HG02642 (cell line): ENCODE results near the gene HOXB1.

ENCODE experiments used
- ATAC-seq: cut with Tn5 transposase; IDR thresholded peaks from one replicate; pipeline ENCODE4 v1.9.1; 2021; ENCODE audit warnings: mild to moderate bottlenecking; ENCODE audit not compliant: unreplicated experiment, poor library complexity

Gene HOXB1

DNA sequence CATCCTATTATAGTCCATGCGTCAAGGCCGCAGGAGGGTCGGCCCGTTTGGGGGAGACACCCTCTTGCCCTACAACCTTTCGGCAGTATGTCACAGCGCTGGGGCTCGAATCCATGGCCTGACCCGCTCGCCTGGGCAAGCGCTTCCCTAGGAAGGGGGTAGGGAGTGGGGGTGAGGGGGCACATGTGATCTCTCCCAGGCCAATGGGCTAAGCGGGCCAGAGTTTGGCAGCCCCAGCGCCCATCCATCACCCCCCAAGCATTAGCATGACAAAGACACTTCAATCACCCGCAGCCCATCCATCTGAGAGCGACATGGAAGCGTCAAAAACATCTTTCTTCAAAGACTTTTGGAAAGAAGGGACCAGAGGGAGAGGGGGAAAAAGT lies at the start of gene HOXB1:
Gene HOXB1, minus strand, starts transcription at position 125 of the 386 bp plus-strand sequence. Its CDS starts 107 bp downstream, at position 18.
- ATAC-seq: no peak

- no peak for ATAC-seq
Measured at GRCh38 chr17:48579760-48580554, 49.1 kb upstream of the HOXB1 start.

DNA sequence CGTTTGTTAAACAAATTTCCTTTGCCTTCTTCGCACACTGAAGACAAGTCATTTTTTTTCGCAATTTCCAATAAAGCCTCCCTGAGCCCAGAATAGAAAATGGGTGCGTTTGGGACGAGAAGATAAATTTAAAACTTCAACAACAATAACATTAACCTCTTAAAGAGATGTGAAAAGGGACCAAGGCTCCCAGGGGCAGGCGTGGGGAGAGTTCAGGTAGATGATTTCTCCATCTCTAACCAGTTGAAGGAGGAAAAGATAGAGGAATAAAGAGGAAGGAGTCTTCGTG lies 48.6 kb upstream of the HOXB1 start:
- no peak for ATAC-seq

DNA sequence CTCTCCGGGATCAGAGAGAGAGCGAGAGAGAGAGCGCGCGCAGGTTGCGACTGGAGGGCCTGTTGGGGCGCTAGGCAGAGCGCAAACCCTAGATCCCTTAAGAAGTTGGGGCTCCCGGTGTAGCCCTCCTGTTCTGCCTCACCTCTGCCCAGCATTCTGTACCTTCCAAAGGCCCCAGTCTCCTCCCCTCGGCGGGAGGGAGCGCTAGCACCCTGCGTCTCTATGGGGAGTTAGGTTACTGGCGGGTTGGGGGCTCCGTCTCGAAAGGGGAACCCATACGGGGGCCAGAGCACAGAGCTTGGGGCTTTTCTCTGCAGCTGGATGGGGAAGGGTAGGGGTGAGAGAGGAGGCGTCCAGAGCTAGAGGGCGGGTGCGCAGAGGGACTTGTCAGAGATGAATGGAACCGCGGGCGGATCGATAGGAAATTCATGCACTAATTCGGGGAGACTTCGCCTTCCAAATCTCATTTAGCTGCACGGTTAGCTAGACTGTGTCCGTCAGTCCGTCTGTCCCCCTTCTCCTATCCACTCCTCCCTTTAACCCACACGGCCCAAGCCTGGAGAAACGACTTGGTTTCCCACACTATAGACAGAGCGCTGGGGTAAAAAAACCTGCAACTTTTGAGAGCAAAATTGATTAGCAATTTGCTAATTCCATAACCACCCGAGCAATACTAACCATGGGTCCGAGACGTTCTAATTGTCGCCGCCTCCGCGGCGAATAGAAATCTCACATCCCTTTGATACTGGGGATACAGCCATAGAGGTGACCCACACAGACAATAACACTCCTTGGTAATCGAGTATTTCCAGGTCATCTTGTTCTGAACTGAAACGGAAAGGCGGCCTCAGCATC lies 48.0 kb upstream of the HOXB1 start:
- ATAC-seq: peak; percentile 44

DNA sequence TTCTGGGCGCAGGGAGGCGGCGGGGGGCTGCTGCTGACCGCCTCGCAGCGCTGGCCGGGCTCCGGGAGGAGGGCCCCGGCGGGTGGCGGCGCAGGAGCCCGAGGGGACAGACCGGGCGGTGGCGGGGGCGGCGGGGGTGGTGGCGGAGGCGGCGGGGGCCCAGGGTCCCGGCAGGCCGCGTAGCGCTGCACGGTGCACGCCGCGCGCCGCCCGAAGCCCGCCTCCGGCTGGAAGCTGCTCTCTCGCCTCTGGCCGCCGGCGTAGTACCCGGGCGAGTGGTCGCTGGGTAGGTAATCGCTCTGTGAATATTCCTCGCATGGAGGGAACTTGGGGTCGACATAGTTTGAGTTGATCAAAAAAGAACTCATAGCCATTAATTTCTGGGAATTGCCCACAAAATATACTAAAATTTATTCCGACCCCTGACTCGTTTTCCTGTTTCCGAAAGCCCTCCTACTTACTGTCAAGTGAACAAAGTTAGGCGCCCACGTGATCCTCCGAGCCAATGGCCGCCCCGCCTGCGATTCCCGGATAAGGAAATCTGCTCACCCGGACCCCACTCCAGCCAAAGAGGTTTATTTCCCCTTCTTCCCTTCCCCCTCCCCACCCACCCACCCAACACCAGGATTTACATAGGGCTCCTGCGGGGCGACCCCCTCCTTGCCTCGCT lies 47.3 kb upstream of the HOXB1 start, which contains the start of gene HOXB4:
Gene HOXB4, minus strand, starts transcription at position 405 of the 670 bp plus-strand sequence. Its CDS starts 31 bp downstream, at position 374.
- peak; percentile 58 for ATAC-seq

GRCh38 chr17:48577330-48577945 lies 46.6 kb upstream of the HOXB1 start:
- ATAC-seq: peak; percentile 5

DNA sequence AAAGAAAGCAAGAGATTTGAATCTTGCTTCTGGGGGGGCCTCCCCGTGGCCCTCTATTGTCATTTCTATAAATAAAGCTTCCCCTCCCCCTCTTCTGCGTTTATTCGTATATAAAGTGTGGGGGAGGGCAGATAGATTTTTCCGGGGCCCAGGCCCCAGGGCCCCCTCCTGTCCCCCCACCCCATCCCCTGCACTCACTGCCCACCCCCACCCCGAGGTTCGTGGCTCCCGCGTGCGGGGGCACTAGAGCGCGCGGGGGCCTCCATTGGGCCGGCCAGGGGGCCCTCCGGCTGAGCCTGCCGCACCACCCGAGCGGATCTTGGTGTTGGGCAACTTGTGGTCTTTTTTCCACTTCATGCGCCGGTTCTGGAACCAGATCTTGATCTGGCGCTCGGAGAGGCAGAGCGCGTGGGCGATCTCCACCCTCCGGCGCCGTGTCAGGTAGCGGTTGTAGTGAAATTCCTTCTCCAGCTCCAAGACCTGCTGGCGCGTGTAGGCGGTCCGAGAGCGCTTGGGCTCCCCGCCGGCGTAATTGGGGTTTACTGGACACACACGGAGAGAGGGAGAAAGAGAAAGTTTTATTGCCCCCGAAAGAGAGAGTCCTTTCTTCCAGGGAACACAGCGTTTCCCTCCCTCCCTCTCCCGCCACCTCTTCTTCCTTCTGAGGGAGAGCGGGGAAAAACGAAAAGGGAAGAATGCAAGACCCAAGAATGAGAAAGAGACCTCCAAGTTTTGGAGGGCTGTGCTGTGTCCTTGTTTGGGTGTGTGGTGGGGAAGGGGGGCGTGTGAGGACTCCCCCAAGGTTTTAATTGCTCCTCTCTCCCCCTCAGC lies 45.9 kb upstream of the HOXB1 start:
- ATAC-seq: no peak

DNA sequence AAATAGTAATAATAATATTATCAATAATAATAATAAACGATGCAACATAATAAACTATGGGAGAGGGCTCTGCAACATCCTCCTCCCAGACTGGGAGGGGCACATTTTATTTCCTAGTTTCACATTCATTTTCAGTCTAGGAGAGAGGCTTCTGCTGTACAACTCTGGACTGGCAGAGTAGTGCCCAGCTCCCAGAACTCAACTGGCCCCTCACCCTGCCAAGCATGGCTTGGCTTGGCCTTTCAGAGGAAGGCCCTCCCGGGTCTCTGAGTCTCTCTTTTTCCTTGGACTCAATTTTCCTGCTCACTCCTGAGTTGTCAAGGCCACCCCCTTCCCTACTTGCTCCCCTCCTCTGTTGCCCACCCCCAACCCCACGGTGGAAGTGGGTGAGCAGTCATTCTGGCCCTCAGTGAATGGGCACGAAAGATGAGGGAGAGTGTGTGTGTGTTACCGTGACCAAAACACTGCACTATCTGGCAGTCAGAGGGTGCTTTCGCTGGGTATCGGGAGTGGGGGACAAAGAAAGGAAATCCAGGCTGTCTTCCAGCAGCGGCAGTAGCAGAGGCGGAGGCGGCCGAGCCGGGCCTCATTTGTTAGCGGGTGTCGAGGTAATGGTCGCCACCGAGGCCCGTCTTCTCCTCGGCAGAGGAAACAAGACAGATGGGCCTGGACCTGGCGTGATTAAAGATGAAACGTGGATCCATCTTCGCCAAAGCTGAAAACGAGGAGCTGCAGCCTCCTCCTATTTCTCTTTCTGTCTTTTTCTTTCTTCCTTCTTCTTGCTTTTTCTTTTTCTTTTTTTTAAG lies 45.1 kb upstream of the HOXB1 start:
- ATAC-seq: no peak

GRCh38 chr17:48575066-48575582 lies 44.3 kb upstream of the HOXB1 start:
- ATAC-seq: no peak

DNA sequence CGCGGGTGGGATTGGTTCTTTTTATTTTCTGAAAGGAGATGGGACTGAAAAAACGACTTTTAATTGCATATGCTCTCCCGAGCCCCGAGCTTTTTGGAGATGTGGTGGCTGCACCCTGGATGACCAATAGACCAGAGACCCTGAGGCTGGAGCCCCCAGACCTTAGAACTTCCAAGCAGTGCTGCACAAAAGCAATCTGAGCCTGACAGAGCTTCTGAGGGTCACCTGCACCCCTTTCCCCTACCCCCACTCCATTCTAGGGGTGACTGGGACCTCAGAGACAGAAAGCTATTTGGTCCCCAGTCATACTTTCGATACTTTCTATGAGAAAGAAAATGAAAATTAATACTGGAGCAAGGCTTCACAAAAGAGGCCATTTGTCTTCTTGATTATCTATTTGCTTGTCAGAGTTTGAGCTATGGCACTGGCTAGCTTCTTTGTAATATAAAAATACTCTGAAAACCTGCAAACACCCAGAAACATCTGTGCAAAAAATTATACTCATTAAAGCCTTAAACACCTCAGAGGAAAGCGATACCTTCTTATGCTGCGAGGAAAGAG lies 43.8 kb upstream of the HOXB1 start:
- ATAC-seq: no peak

- no peak for ATAC-seq
Measured at GRCh38 chr17:48571826-48572417, 41.1 kb upstream of the HOXB1 start.

DNA sequence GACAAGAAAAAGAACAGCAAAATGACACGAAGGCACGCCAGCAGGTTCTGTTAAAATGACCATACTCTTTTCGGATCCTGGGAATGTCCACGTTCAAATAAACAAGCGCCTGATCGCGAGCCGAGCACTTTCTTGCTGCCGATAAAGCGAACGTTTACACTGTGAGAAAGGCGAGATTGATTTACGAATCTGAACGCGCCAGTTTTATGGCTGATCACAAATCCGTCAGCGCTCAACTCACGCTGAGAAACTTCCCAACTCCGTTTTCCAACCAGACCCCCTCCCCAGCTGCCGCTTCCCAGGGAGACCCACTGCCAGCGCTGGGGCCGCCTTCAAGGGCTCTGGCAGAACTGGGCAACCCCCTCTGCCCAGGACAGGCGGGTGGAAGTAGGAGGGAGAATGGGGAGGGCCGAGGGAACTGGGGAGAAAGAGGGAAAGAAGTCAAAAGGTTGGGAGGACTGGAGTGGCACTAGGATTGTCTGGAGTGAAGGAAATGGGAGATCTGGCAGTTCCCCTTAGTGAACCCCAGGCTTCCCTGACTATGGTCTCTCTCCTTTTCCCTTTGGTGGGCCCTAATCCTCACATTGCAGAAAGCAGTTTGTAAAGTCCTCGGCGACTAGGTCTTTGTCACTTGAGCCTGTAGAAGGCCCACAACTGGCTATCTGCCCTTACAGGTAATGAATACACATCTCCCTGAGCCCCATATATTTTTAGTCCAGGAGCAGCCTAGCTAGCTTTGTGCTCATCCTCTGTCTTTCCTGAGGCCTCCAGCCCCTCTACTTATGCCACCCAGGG lies 40.4 kb upstream of the HOXB1 start:
- ATAC-seq: no peak

GRCh38 chr17:48570325-48571023 lies 39.7 kb upstream of the HOXB1 start:
- no peak for ATAC-seq

DNA sequence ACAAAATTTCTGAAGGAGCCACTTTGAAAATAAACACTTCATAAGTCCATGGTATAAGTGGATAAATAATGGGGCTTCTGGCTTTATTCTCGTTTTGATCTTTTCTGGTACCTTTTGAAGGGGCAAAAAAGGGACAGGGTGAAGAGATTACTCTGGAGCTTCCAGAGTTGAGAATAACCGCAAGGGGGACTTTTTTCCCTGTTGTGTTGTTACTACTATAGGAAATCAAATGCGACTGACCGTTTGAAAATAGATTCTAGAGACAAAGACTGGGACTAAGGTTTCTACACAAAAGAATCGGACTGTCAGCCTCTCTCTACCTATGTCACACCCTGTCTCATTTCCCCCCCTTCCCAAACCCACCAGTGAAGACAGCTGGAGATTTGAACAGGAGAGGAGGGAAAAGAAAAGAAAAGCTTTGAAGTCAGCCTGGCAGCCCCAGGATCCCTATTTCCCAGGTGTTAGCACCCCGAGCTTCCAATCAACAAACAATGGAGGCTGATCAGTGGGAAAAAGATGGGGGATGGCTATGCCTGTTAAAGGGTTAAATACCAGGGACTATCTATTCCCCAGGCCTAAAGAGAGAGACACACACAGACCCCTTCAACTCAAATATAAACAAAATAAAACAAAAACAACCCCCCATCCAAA lies 39.0 kb upstream of the HOXB1 start:
- no peak for ATAC-seq

DNA sequence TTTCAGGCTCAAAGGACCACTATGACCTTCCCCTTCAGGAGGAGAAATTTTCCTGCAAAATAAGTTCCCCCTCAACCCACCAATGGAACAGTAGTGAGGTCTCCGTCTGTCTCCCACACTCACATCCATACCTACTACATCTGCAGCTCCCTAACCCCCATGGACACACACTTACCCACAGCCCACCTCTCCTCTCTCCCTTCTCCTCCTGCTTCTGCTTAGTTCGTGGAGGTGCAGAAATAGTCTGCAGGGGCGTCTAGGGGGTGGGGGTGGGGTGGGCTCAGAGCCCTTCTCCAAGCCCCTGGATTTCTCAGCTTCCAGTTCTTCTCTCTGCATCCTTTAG lies 38.4 kb upstream of the HOXB1 start:
- no peak for ATAC-seq

DNA sequence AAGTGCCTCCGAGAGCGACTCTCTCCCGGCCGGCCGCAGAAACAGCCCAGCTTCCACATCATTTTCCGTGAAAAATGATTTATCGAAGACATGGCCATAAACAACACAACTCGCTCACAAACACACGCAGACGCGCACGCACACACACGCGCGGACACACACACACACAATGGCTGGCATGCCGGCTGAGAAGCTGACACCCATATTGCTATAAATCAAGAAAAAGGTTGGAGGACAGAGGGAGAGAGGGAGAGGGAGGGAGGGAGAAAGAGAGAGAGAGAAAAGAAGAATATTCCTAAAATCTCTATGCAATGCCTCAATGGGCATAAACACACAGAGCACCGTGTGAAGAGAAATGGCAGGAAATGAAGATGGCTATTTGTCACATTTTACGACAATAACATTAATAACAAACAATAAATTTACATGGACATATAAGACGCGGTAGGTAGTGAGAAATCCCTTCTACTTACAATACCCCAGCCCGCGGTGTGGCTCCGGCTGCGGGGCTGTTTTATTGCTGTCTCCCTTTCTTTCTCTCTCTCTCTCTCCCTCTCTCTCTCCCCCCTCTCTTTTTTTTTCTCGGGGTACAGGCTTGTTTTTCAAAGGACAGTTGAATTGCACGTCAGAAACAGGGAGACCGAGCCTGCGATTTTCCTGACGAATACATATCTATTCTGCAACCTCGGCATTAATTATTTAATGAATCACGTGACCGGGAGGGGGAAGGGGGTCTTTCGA lies 37.9 kb upstream of the HOXB1 start:
- no peak for ATAC-seq
